CD4-positive, alpha-beta T cell treated with Interleukin-10 for 1 hour (primary cell): ENCODE measurements around the gene HDAC9.
A peak's percentile ranks its signal among the peaks of the same experiment; 100 is the strongest.
"Not testable (repeated sequence)": the region's sequence is repeated elsewhere in the genome, so short reads cannot be mapped to it uniquely, and the experiment has no call there.

Experiments used
- DNase-seq: peaks from one replicate; pipeline ENCODE4 v3.0.0-alpha.2; 2020

Gene HDAC9

GRCh38 chr7:18993933-18994668 lies 498.6 kb downstream of the HDAC9 start:
- DNase-seq, result no peak

- DNase-seq, result no peak
Observed at GRCh38 chr7:18995270-18995671, 499.7 kb downstream of the HDAC9 start.

GRCh38 chr7:18995811-18996426 lies 500.4 kb downstream of the HDAC9 start:
- no peak for DNase-seq

- DNase-seq, result no peak
Observed at GRCh38 chr7:18996583-18996982, 501.0 kb downstream of the HDAC9 start.

GRCh38 chr7:18997477-18998150 lies 502.1 kb downstream of the HDAC9 start:
- no peak for DNase-seq

- no peak for DNase-seq
Observed at GRCh38 chr7:19000410-19000809, 504.9 kb downstream of the HDAC9 start.

- DNase-seq, result no peak
Observed at GRCh38 chr7:19001854-19002253, 506.3 kb downstream of the HDAC9 start.

- DNase-seq, result no peak
Observed at GRCh38 chr7:19009241-19009935, 513.8 kb downstream of the HDAC9 start.

GRCh38 chr7:19009936-19010280 lies 514.4 kb downstream of the HDAC9 start:
- no peak for DNase-seq

- no peak for DNase-seq
Observed at GRCh38 chr7:19011212-19011611, 515.7 kb downstream of the HDAC9 start.

- DNase-seq, result no peak
Observed at GRCh38 chr7:19015098-19015497, 519.5 kb downstream of the HDAC9 start.

- no peak for DNase-seq
Observed at GRCh38 chr7:19016140-19016539, 520.6 kb downstream of the HDAC9 start.

GRCh38 chr7:19017374-19017773 lies 521.8 kb downstream of the HDAC9 start:
- DNase-seq, result no peak

- no peak for DNase-seq
Observed at GRCh38 chr7:19020062-19020461, 524.5 kb downstream of the HDAC9 start.

GRCh38 chr7:19020711-19021110 lies 525.2 kb downstream of the HDAC9 start:
- DNase-seq, result no peak

GRCh38 chr7:19023477-19023876 lies 527.9 kb downstream of the HDAC9 start:
- no peak for DNase-seq

- no peak for DNase-seq
Observed at GRCh38 chr7:19024261-19024660, 528.7 kb downstream of the HDAC9 start.

GRCh38 chr7:19026888-19027287 lies 531.3 kb downstream of the HDAC9 start:
- no peak for DNase-seq

GRCh38 chr7:19030281-19030680 lies 534.7 kb downstream of the HDAC9 start:
- DNase-seq, result no peak

GRCh38 chr7:19032942-19033341 lies 537.4 kb downstream of the HDAC9 start:
- not testable (repeated sequence) for DNase-seq

- DNase-seq, result peak; percentile 28
Observed at GRCh38 chr7:19051767-19052375, 556.3 kb downstream of the HDAC9 start.
